Omental fat pad (tissue), 4 donors: Measurements from ENCODE around the gene TMC2. TPM values are rescaled to one million over a fixed set of nuclear protein-coding genes. Genes with fewer than 3 reads are reported as not detected.

Experiments used
- ATAC-seq: fragments of 150-250 bp; one replicate; pipeline ENCODE4 v1.9.1; 2016; ENCODE audit warnings: mild to moderate bottlenecking, moderate library complexity; ENCODE audit not compliant: low FRiP score
- DNase-seq: peaks from one replicate; pipeline ENCODE4 v3.0.0-alpha.2; 2019; ENCODE audit warnings: low spot score
- CTCF ChIP-seq, 3 donors: fragments of 450-650 bp; IDR thresholded peaks; one replicate each; pipeline ENCODE4 v1.5.1; 2016 to 2017; ENCODE audit warnings: antibody characterized with exemption in 3 of 3, mild to moderate bottlenecking in 3 of 3, moderate library complexity in 2 of 3
- total RNA-seq, 4 donors: library from RNA; depleted of rRNA; stranded (reverse); fragments of >200 nt; gene quantifications; one replicate each; pipeline ENCODE4 v1.1.0, GENCODE V29; 2016

TMC2 gene
- total RNA-seq, 4 donors from 2014 or later = 0.32 to 0.88 (median 0.53) TPM

DNA sequence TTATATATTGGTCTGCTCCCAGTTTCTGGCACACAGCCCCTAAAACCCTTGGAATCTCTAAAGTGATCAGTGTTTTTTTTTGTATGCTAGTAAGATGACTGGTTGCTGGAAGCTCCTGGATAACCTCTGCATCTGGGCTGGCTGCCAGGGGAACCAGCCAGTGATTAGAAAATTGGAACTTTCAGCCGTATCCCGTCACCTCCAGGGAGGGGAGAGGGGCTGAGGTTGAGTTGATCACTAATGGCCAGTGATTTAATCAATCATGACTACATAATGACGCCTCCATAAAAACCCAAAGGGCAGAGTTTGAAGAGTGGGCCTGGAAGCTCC, 68.1 kb downstream of the TMC2 start:
- no peak for TF ChIP-seq CTCF (IDR thresholded peaks at IDR 0.05)
- ATAC-seq = no peak
- DNase-seq = no peak

GRCh38 chr20:2606507-2607006, 70.2 kb downstream of the TMC2 start:
- ATAC-seq = no peak
- no peak for DNase-seq
- no peak for TF ChIP-seq CTCF (IDR thresholded peaks at IDR 0.05)

GRCh38 chr20:2610326-2610725, 74.0 kb downstream of the TMC2 start:
- no peak for DNase-seq
- TF ChIP-seq CTCF (IDR thresholded peaks at IDR 0.05) = no peak
- no peak for ATAC-seq

DNA sequence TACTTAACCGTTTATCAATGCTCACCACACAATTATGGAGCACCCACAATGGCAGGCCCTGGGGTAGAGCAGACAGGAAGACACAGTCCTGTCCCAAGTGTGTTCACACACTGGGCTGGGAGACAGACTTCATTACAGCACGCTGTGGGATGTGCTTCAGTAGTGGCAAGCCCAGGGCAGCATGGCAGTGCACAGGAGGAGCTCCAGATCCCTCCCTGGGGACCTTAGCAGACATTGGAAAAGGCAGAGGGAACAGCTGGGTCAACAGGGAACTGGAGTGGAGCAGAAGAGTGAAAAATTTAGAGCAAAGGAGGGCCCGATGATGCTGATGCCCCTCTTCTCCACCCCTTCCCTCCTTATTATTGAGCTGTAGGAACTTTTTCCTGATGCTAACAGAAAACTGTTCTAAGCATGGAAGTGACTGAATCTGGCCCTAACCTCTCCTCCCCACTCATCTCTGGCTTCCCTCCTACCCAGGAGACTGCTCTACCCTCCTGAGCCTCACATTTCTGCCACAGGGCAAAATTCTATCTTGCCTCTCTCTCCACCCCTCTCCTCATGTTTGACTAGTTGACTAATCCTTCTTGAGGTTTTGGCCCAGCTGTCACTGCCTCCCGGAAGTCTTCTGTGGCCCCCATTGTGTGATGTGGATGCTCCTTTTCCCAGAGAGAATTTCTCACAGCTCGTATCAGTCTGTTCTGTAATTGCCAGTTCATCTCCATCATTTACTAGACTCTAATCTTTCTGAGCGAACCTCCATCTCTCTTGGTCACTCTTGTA, 74.8 kb downstream of the TMC2 start:
- no peak for TF ChIP-seq CTCF (IDR thresholded peaks at IDR 0.05)
- ATAC-seq = no peak
- DNase-seq = no peak

- no peak for TF ChIP-seq CTCF (IDR thresholded peaks at IDR 0.05)
- no peak for DNase-seq
- ATAC-seq = no peak
These were observed 75.7 kb downstream of the TMC2 start for GRCh38 chr20:2612073-2612472.

- no peak for ATAC-seq
- no peak for TF ChIP-seq CTCF (IDR thresholded peaks at IDR 0.05)
- DNase-seq = no peak
These were observed 80.3 kb downstream of the TMC2 start for GRCh38 chr20:2616634-2617033.

DNA sequence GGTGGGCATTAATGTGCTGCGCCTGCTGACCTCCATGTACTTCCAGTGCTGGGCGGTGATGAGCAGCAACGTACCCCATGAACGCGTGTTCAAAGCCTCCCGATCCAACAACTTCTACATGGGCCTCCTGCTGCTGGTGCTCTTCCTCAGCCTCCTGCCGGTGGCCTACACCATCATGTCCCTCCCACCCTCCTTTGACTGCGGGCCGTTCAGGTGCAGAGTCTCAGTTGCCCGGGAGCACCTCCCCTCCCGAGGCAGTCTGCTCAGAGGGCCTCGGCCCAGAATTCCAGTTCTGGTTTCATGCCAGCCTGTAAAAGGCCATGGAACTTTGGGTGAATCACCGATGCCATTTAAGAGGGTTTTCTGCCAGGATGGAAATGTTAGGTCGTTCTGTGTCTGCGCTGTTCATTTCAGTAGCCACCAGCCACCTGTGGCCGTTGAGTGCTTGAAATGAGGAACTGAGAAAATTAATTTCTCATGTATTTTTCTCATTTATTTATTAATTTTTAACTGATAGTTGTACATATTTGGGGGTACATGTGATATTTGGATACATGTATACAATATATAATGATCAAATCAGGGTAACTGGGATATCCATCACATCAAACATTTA, 80.8 kb downstream of the TMC2 start:
- no peak for TF ChIP-seq CTCF (IDR thresholded peaks at IDR 0.05)
- no peak for DNase-seq
- ATAC-seq = no peak
